Chondrocyte (in vitro differentiated cells): ENCODE data around the gene MEIS1. TPM values are rescaled to one million over a fixed set of nuclear protein-coding genes. Genes with fewer than 3 reads are reported as not detected.
A peak's percentile ranks its signal among the peaks of the same experiment; 100 is the strongest.

ENCODE experiments used
- DNase-seq: peaks from one replicate; pipeline ENCODE4 v3.0.0; 2021; ENCODE audit warnings: mixed read lengths, low spot score
- H3K27ac Mint-ChIP-seq: one replicate; pipeline ENCODE4 v1.8.0; 2021; ENCODE audit warnings: mild to moderate bottlenecking, moderate library complexity, mixed read lengths; ENCODE audit not compliant: unreplicated experiment
- H3K27me3 Mint-ChIP-seq: 2 replicates; pipeline ENCODE4 v1.8.0; 2021; ENCODE audit warnings: low read depth, mixed read lengths
- H3K36me3 Mint-ChIP-seq: 2 replicates; pipeline ENCODE4 v1.8.0; 2021; ENCODE audit warnings: low read depth, mixed read lengths
- H3K4me1 Mint-ChIP-seq: 2 replicates; pipeline ENCODE4 v1.8.0; 2021; ENCODE audit warnings: low read depth, mild to moderate bottlenecking, mixed read lengths
- H3K4me3 Mint-ChIP-seq: one replicate; pipeline ENCODE4 v1.8.0; 2021; ENCODE audit warnings: mild to moderate bottlenecking, moderate library complexity, mixed read lengths; ENCODE audit not compliant: unreplicated experiment
- H3K9me3 Mint-ChIP-seq: 2 replicates; pipeline ENCODE4 v1.8.0; 2021; ENCODE audit warnings: low read depth, mixed read lengths
- CTCF ChIP-seq: fragments of 200-600 bp; sonication (generic); IDR thresholded peaks from 2 replicates; pipeline ENCODE4 v1.5.0; 2021; ENCODE audit warnings: antibody characterized with exemption, mild to moderate bottlenecking, moderate library complexity
- total RNA-seq: library from RNA; stranded (reverse); gene quantifications from 3 replicates; pipeline ENCODE4 v1.2.1, GENCODE V29; 2021

MEIS1 gene
- total RNA-seq, 1 donor from 2014 or later = 18.5 TPM

- Mint-ChIP-seq H3K27ac (no peak overlapping the region), H3K4me3 (no peak overlapping the region), H3K27me3 (no peaks in the 10 kb centered on the region), H3K9me3 (no peaks in the 10 kb centered on the region), H3K4me1 (peaks cover 30% of the 10 kb centered on the region), H3K36me3 (peaks cover 4% of the 10 kb centered on the region)
- TF ChIP-seq CTCF = no peak
- no peak for DNase-seq
Measured at GRCh38 chr2:66560683-66561082, 125.8 kb downstream of the MEIS1 start.

GRCh38 chr2:66561645-66562303 lies 126.8 kb downstream of the MEIS1 start:
- Mint-ChIP-seq H3K27ac (no peak overlapping the region), H3K36me3 (peaks cover 4% of the 10 kb centered on the region), H3K4me1 (peaks cover 24% of the 10 kb centered on the region), H3K27me3 (no peaks in the 10 kb centered on the region), H3K9me3 (no peaks in the 10 kb centered on the region), H3K4me3 (no peak overlapping the region)
- no peak for TF ChIP-seq CTCF
- DNase-seq = no peak

DNA sequence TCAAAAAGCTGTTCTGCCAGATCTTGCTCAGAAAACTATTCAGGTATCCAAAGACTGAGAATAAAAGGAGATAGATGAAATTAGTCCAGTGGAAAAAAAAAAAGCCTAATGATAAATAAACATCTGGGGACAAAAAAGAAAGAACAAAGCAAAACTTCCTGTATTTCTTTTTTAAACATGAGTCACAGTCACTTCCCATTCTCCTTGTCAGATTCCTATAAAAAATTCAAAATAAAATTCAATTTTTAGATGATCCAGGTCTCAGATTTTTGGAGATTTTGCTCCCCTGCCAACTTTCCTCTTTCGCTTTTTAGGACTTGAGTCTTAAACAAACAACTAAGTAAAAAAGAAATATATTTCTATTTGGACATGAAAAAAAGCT lies 127.4 kb downstream of the MEIS1 start:
- Mint-ChIP-seq H3K9me3 (no peaks in the 10 kb centered on the region), H3K36me3 (peaks cover 4% of the 10 kb centered on the region), H3K27me3 (no peaks in the 10 kb centered on the region), H3K27ac (no peak overlapping the region), H3K4me1 (peaks cover 24% of the 10 kb centered on the region), H3K4me3 (no peak overlapping the region)
- no peak for DNase-seq
- TF ChIP-seq CTCF = no peak

DNA sequence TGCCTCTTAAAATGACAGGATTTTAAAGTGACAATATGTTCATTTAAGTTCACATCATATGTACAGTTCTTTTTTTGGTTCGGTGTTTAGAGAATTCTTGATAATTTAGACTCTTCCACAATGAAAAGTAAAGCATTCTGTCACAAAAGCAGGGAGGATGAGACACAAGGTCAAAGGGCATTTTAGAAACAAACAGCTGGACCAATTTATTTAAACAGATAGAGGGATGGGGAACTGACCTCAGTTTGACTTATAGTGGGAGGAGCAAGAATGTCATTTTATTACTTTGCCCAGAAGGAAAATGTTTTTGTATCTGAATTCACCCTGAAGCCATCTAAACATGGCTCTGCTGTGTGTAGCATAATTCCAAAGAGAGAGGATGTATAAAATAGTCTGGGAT lies 128.5 kb downstream of the MEIS1 start:
- H3K36me3 Mint-ChIP-seq = peaks cover 1% of the 10 kb centered on the region

DNA sequence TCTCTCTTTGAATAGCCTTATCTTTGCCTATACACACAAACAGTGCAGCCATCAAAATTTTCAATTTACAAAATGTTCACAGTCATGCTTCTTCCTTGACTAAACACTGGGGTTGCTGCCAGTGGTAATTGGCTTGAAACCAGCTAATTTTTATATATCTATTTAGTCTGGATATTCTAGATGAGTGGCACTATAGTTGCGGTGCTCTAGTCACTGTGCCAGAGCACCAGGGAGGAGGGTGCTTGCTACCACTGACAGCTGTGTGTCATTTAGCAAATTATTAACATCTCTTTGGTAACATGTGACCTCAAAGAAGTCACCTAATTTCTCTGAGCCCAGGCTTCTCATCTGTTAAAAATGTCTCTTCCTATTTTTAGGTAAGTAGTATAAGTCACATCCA lies 130.4 kb downstream of the MEIS1 start:
- H3K27me3 Mint-ChIP-seq = no peaks in the 10 kb centered on the region
- no peaks in the 10 kb centered on the region for H3K9me3 Mint-ChIP-seq
- H3K27ac Mint-ChIP-seq = peak overlapping the region; percentile 20
- peaks cover 1% of the 10 kb centered on the region for H3K36me3 Mint-ChIP-seq
- no peak for TF ChIP-seq CTCF
- peaks cover 36% of the 10 kb centered on the region for H3K4me1 Mint-ChIP-seq
- no peak overlapping the region for H3K4me3 Mint-ChIP-seq
- no peak for DNase-seq

More for the DNA sequence above, 128.5 kb downstream of the MEIS1 start:
- no peak for TF ChIP-seq CTCF
- DNase-seq = no peak
- no peaks in the 10 kb centered on the region for H3K9me3 Mint-ChIP-seq
- peaks cover 24% of the 10 kb centered on the region for H3K4me1 Mint-ChIP-seq
- no peak overlapping the region for H3K4me3 Mint-ChIP-seq
- H3K27me3 Mint-ChIP-seq = no peaks in the 10 kb centered on the region
- no peak overlapping the region for H3K27ac Mint-ChIP-seq
